Mucosa of gallbladder (tissue), 1 donor: Measurements from ENCODE around the gene CH25H. TPM values are rescaled to one million over a fixed set of nuclear protein-coding genes. Genes with fewer than 3 reads are reported as not detected.
"Not testable (repeated sequence)": the region's sequence is repeated elsewhere in the genome, so short reads cannot be mapped to it uniquely, and the experiment has no call there.

Experiments
- DNase-seq: peaks from one replicate; pipeline ENCODE4 v3.0.0-alpha.2; 2020; ENCODE audit warnings: low spot score
- total RNA-seq: library from RNA; stranded (reverse); gene quantifications from one replicate; pipeline ENCODE4 v1.2.1, GENCODE V29; 2021
- donor health status: DM: no; HTN: no; CAD: no.

The CH25H gene, protein sequence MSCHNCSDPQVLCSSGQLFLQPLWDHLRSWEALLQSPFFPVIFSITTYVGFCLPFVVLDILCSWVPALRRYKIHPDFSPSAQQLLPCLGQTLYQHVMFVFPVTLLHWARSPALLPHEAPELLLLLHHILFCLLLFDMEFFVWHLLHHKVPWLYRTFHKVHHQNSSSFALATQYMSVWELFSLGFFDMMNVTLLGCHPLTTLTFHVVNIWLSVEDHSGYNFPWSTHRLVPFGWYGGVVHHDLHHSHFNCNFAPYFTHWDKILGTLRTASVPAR
- total RNA-seq = 4.0 TPM

- DNase-seq = peak; percentile 85
Measured at GRCh38 chr10:89207181-89207800, at the start of gene CH25H. Gene CH25H (minus strand): TSS chr10:89207317. CDS start chr10:89207292, 25 bp downstream.

GRCh38 chr10:89256340-89256739 lies 49.2 kb upstream of the CH25H start:
- no peak for DNase-seq

DNA sequence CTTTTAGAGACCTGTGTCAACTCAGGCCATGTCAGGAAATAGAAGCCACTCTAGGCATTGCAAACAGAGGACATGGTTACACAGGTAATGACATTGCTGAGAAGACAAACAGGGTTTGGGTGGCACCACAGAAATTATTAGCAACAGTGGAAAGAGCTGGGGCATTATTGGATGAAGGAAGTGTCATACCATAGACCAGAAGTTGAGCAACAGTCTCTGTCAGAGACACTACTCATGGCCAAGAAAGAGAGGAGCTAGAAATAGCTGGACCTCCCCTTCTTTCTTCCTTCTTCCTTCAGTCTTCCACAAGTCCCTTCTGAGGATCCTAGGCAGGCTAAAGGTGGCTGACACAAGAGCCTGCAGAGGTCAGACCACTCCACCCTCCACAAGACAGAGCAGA lies 48.7 kb upstream of the CH25H start:
- DNase-seq = no peak

- DNase-seq = not testable (repeated sequence)
Measured at GRCh38 chr10:89255091-89255579, 48.0 kb upstream of the CH25H start.

GRCh38 chr10:89252225-89252585 lies 45.1 kb upstream of the CH25H start:
- DNase-seq = no peak

DNA sequence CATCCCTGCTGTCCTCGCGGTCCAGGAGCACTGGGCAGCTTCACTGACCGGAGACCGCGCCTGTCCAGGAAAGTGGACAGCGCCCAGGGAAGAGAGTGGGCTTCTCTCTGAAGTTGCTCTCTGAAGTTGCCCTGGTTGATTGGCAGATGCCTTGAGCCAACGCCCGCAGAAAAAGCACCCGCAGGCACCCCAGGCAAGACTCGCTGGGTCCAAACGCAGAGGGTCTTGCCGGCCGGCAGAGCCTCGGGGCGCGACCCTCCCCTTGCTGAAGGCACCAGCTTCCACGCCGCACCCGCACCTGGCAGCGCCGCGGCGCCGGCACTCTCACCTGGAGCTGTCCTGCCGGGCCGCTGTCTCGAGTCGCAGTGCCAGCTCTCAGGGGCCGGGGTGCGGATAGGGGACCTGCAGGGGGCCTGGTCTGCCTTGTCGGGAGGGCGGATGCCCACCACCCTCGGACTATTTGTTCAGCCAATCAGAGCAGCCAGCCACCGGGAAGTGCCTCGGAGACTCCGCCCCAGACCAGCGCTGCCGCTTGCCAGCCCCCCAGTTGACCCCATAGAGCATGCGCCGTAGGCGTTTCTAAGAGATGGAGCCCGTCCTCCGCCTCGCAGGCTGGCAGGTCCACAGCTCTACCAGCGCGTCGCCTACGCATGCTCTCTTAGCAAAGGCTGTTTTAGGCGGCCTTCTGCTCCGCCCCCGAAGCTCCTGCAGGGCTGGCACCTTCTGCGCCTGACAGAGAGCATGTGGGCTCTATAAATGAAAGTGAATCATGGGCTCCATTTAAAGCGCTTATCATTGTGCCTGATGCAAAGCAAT lies 44.5 kb upstream of the CH25H start, which contains the start of gene LIPA:
LIPA (minus strand) TSS at position 367 of the 816 bp plus-strand sequence. CDS start 4,127 bp downstream, outside the sequence.
- DNase-seq = peak; percentile 96

- no peak for DNase-seq
Measured at GRCh38 chr10:89250865-89251408, 43.8 kb upstream of the CH25H start.

DNA sequence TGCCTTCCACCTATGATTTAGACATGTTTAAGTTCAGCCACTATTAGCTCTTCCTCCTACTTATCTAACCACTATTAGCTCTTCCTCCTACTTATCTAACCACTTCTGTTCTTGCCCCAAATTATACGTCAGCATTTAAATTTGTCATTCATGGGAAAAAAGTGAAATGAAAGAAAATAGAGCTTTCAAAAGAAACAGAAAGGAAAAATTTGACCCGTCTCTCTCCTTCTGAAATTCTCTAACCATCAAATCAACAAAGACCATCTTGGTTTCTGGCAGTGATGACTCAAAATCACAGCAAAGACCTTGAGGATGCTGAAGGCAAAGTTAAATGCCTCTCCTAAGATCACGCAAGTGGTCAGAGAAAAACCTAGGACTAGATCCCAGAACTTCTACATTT lies 41.9 kb upstream of the CH25H start:
- no peak for DNase-seq

- DNase-seq = not testable (repeated sequence)
Measured at GRCh38 chr10:89247623-89248022, 40.5 kb upstream of the CH25H start.

GRCh38 chr10:89245802-89246201 lies 38.7 kb upstream of the CH25H start:
- DNase-seq = no peak

DNA sequence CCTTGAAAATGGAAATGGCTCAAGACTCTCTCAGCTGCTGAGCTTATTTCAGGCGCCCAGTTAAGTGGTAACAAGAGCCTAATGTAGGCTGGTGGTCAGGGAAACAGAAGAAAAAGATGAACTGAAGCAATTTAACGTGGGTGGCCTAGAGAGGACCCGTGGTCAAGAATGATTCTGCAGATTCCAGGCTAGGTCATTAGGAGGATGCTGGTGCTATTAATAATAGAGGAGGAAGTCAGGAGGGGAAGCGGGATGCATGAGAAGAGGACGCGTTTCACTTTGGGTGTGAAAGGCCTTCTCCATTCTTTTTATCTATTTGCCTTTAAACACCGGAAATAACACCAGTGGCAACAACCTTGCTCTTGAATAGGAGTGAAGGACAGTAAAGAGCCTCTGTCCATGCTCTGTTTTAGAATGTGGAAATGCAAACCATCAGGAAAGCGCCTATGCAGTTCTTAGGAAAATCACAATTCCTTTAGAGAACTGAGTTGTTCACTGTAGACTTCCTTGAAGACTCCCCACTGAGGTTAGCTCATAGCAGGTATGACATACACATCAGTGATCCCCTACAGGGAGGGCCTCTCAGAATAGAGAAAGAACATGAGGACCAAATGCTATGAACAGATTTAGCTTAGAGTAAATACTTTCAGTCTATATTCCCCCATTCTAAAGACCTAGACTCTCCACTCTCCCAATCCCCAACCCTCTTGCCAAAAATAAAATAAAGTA lies 35.9 kb upstream of the CH25H start:
- no peak for DNase-seq

- no peak for DNase-seq
Measured at GRCh38 chr10:89242345-89242684, 35.2 kb upstream of the CH25H start.

GRCh38 chr10:89241486-89242344 lies 34.6 kb upstream of the CH25H start:
- DNase-seq = no peak

- DNase-seq = no peak
Measured at GRCh38 chr10:89241026-89241425, 33.9 kb upstream of the CH25H start.

- no peak for DNase-seq
Measured at GRCh38 chr10:89240519-89240918, 33.4 kb upstream of the CH25H start.

GRCh38 chr10:89238956-89239644 lies 32.0 kb upstream of the CH25H start:
- no peak for DNase-seq

DNA sequence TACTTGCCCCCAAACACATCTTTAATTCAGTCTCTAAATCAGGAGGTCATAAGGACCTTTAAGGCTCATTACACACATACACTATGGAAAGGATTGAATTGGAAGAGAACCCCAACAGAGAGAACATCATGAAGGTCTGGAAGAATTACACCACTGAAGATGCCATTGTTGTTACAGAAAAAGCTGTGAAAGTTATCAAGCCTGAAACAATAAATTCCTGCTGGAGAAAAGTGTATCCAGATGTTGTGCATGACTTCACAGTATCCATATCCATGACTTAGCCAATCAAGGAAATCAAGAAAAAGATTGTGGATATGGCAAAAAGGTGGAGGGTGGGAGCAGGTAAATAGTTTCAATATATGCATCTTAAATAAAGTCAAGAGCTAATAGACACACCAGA lies 30.7 kb upstream of the CH25H start:
- no peak for DNase-seq

DNA sequence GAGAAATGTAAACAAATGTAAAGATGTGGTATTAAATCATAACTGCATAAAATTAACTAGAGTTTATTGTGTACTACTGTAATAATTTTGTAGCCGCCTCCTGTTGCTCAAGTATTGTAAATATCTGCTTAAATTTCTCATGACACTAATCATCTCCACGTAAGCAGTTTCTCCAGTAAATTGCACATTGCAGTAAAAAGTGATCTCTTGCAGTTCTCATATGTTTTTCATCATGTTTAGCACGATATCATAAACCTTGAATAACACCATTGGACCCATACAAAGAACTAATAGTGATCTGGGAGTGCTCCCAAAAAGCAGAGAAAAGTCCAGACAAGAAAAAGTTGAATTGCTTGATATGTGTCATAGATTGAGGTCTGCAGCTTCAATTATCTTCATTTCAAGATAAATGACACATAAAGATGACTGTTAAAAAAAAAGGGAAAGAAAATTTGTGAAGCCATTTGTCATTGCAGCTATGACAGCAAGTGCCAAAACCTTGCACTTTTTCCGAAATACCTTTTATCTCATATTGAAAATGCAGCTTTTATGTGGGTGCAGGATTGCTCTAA lies 29.2 kb upstream of the CH25H start:
- no peak for DNase-seq

DNA sequence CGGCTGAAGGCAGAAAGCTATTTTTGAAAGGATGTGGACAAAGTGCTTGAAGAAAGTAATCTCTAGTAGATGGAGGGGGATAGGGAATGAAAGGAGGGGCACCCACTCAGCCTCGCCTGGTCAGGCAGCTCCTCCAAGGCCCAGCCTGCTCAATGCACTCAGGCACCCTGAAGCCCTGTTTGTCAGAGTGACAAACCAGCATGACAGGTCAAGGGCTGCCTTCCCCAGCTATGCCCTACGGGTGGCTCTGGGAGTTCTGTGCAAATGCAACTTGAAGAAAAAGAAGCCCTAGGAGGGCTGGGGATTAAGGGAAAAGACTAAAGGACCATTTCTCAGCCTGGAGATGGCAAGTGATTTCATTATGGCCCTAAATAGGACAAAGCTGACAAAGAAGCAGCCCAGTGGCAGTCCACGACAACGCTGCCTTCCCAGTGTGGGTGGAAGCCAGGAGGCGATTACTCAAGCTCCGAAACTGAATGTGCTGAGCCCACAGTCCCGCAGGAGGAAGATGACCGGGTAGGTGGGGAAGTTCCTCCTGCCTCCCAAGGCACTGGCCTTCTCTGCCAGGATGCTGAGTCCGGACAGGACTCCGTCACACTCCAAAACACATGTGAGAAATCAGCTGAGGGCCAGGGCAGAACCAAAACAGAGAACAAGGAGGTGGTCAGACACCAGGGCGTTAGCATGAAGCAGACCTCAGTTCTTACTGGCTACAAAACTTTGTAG lies 28.1 kb upstream of the CH25H start:
- DNase-seq = peak; percentile 46
